ENCODE measurements around the gene CHD9NB. TPM values are rescaled to one million over a fixed set of nuclear protein-coding genes. Genes with fewer than 3 reads are reported as not detected.
A peak's percentile ranks its signal among the peaks of the same experiment; 100 is the strongest.

Gene CHD9NB
- polyA plus RNA-seq, 1 of the 3 experiments (the other 2 are of a cell fraction) = 2.7 TPM

DNA sequence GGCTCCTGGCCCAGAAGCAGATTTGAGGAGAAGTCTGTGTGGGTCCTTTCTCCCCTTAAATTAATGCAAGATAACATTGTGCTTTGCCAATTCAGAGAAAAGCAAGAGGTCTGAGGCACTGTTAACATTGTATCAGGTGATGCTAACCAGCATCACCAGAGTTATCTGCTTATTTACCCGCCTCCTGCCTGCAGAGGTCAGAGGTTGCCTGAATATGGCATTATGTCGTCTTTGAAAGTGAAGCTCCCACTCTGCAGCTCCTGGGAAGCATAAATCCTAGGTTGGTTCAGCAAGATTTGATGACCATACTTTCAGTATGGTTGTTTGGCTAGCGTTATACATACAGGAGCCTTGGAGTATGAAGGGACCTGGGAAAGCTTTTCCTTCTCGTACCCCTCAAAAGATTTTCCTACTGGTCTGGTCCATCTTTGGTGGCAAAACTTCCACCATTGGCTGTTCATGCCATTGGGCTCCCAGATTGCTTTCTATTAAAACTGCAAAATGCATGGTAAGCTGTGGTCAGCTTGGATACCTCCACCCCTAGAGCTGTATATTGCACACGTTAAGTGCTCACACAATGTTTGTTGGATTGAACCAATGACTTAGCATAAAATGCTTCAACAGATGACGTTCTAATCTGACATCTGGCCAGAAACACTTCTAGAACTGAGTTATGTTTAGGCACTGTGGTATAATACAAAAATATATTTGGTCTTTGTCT, 26.2 kb upstream of the CHD9NB start:
- Histone ChIP-seq H2AFZ (ENCODE audit: low read depth) (no peak overlapping the region), H3K9ac (no peak overlapping the region), H3K9me3 (no peaks in the 10 kb centered on the region), H3K4me2 (no peak overlapping the region), H3K27me3 (ENCODE audit: insufficient read depth) (no peaks in the 10 kb centered on the region), H3K79me2 (ENCODE audit: insufficient read depth) (peaks cover 65% of the 10 kb centered on the region), H3K36me3 (replicated peaks in 1 of 2; ENCODE audit: control insufficient read depth in 1 of 2, insufficient read depth in 2 of 2, low read length in 1 of 2) (no peaks in the 10 kb centered on the region), H3K27ac (ENCODE audit: low read depth in 2 of 2, low read length in 1 of 2) (peak overlapping the region; percentile 91 to 96), H4K20me1 (ENCODE audit: insufficient read depth) (no peaks in the 10 kb centered on the region), H3K9me2 (no peaks in the 10 kb centered on the region), H3K4me3 (ENCODE audit: low read depth in 2 of 2, low read length in 1 of 2) (no peak overlapping the region), H3F3A (replicated peaks; ENCODE audit: insufficient read depth) (peaks cover 23% of the 10 kb centered on the region), H3K4me1 (ENCODE audit: control insufficient read depth in 1 of 2, insufficient read depth in 2 of 2, low read depth in 1 of 2, low read length in 1 of 2) (peaks cover 39 to 43% of the 10 kb centered on the region in 2 experiments)
- POLR2A ChIA-PET = interaction anchor here (3.0 kb wide), 1 partner anchor 20 kb away, joined by 32 read pairs; no protein-coding TSS in a partner anchor
- TF ChIP-seq SIN3A (IDR thresholded peaks at IDR 0.05; ENCODE audit: borderline replicate concordance, low read depth, low read length) = no peak
- no peak for TF ChIP-seq POLR2AphosphoS5 (IDR thresholded peaks at IDR 0.05; ENCODE audit: low read depth, low read length)
- no peak for TF ChIP-seq RAD21 (IDR thresholded peaks at IDR 0.05; ENCODE audit: low read length)
- TF ChIP-seq GABPA (IDR thresholded peaks at IDR 0.05; ENCODE audit: low read depth) = no peak
- no peak for TF ChIP-seq NFIC (IDR thresholded peaks at IDR 0.05; ENCODE audit: borderline replicate concordance)
- no peak for TF ChIP-seq NRF1 (IDR thresholded peaks at IDR 0.05; ENCODE audit: low read depth, low read length)
- TF ChIP-seq TAF1 (IDR thresholded peaks at IDR 0.05; ENCODE audit: borderline replicate concordance, low read depth, low read length) = no peak
- no peak for TF ChIP-seq ZBTB33 (IDR thresholded peaks at IDR 0.05; ENCODE audit: borderline replicate concordance, low read depth)
- no peak for TF ChIP-seq FOSL2 (IDR thresholded peaks at IDR 0.05; ENCODE audit: borderline replicate concordance, low read depth)
- TF ChIP-seq SMC3 (IDR thresholded peaks at IDR 0.05; ENCODE audit: low read depth, low read length) = no peak
- TF ChIP-seq JUND (IDR thresholded peaks at IDR 0.05) = no peak
- TF ChIP-seq, protein P1, sequence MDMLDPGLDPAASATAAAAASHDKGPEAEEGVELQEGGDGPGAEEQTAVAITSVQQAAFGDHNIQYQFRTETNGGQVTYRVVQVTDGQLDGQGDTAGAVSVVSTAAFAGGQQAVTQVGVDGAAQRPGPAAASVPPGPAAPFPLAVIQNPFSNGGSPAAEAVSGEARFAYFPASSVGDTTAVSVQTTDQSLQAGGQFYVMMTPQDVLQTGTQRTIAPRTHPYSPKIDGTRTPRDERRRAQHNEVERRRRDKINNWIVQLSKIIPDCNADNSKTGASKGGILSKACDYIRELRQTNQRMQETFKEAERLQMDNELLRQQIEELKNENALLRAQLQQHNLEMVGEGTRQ (IDR thresholded peaks at IDR 0.05; ENCODE audit: borderline replicate concordance, low read depth, low read length) = no peak
- TF ChIP-seq, protein P2, sequence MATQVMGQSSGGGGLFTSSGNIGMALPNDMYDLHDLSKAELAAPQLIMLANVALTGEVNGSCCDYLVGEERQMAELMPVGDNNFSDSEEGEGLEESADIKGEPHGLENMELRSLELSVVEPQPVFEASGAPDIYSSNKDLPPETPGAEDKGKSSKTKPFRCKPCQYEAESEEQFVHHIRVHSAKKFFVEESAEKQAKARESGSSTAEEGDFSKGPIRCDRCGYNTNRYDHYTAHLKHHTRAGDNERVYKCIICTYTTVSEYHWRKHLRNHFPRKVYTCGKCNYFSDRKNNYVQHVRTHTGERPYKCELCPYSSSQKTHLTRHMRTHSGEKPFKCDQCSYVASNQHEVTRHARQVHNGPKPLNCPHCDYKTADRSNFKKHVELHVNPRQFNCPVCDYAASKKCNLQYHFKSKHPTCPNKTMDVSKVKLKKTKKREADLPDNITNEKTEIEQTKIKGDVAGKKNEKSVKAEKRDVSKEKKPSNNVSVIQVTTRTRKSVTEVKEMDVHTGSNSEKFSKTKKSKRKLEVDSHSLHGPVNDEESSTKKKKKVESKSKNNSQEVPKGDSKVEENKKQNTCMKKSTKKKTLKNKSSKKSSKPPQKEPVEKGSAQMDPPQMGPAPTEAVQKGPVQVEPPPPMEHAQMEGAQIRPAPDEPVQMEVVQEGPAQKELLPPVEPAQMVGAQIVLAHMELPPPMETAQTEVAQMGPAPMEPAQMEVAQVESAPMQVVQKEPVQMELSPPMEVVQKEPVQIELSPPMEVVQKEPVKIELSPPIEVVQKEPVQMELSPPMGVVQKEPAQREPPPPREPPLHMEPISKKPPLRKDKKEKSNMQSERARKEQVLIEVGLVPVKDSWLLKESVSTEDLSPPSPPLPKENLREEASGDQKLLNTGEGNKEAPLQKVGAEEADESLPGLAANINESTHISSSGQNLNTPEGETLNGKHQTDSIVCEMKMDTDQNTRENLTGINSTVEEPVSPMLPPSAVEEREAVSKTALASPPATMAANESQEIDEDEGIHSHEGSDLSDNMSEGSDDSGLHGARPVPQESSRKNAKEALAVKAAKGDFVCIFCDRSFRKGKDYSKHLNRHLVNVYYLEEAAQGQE (IDR thresholded peaks at IDR 0.05; ENCODE audit: low read depth, low read length) = no peak
- TF ChIP-seq GATA2 (CRISPR knock-in tag; IDR thresholded peaks at IDR 0.05) = no peak
- CTCF ChIA-PET = interaction anchor here (0.8 to 5.5 kb wide), 4 partner anchors 11 to 129 kb away, joined by 3 to 50 read pairs (median 8); partner anchors contain the start of gene CHD9
- no peak for DNase-seq
- 94% methylated on average over 6 of the region's 6 CpGs for WGBS (ENCODE audit: low lambda C conversion rate)
